Esophagus squamous epithelium (tissue), 5 donors: ENCODE data around the gene PCDH9. TPM values are rescaled to one million over a fixed set of nuclear protein-coding genes. Genes with fewer than 3 reads are reported as not detected.

Experiments
- DNase-seq: peaks from one replicate; lab custom pipeline; 2025; lab: John Stamatoyannopoulos, UW
- H3K27ac ChIP-seq, 4 donors: fragments of 200-600 bp; sonication (generic); one replicate each; pipeline ENCODE4 v1.5.1; 2016 to 2019; ENCODE audit warnings: mild to moderate bottlenecking in 1 of 4
- H3K27me3 ChIP-seq, 4 donors: fragments of 200-600 bp; sonication (generic); 1 replicate in 3 of 4; 2 replicates in 1 of 4; pipeline versions ENCODE4 v1.5.1 to v1.6.0; 2017 to 2021; ENCODE audit warnings: antibody characterized with exemption in 1 of 4
- H3K36me3 ChIP-seq, 3 donors: fragments of 200-600 bp; sonication (generic); one replicate each; pipeline ENCODE4 v1.5.1; 2016 to 2019
- H3K4me1 ChIP-seq, 3 donors: fragments of 200-600 bp; sonication (generic); one replicate each; pipeline ENCODE4 v1.5.1; 2017 to 2019
- H3K4me3 ChIP-seq, 4 donors: fragments of 200-600 bp; sonication (generic); 1 replicate in 3 of 4; 2 replicates in 1 of 4; pipeline ENCODE4 v1.5.1; 2016 to 2019; ENCODE audit warnings: mild to moderate bottlenecking in 2 of 4, moderate library complexity in 1 of 4
- H3K9me3 ChIP-seq, 3 donors: fragments of 200-600 bp; sonication (generic); one replicate each; pipeline ENCODE4 v1.5.1; 2016 to 2019
- POLR2A ChIP-seq, 4 donors: fragments of 450-650 bp; IDR thresholded peaks; one replicate each; pipeline ENCODE4 v1.6.1; 2017; ENCODE audit warnings: antibody characterized with exemption in 4 of 4, mild to moderate bottlenecking in 4 of 4, moderate library complexity in 3 of 4
- WGBS, 2 donors: methylation state at CpG; one replicate each; pipeline ENCODE4 v1.1.5; 2018; 5-methylcytosine and 5-hydroxymethylcytosine counted together
- intact Hi-C: fragments of 100-400 bp; cut with DNase I; formaldehyde crosslinking; loops from one replicate; pipeline ENCODE4 v1.15.0; 2022
- total RNA-seq, 4 donors: library from RNA; depleted of rRNA; stranded (reverse); fragments of >200 nt; gene quantifications; one replicate each; pipeline ENCODE4 v1.1.0, GENCODE V29; 2016
- TF ChIP-seq, protein P1 (sequence below), 6 experiments: fragments of 450-650 bp in 4 of 6; fragments of 200-600 bp in 2 of 6; sonication (generic) in 2 of 6; IDR thresholded peaks; one replicate each; pipeline ENCODE4 v1.5.1; 2016 to 2019; ENCODE audit warnings: antibody characterized with exemption in 6 of 6, mild to moderate bottlenecking in 4 of 6, moderate library complexity in 4 of 6
- donor health status: DM: yes; HTN: yes; CAD: no.

Gene PCDH9
- total RNA-seq, 4 donors from 2014 or later, result 0.04 to 1.9 (median 0.45) TPM

- Histone ChIP-seq H3K27ac (no peak overlapping the region), H3K4me1 (no peaks in the 10 kb centered on the region), H3K36me3 (no peaks in the 10 kb centered on the region), H3K4me3 (no peak overlapping the region), H3K9me3 (peaks cover 0 to 4% (median 0%) of the 10 kb centered on the region in 3 donors), H3K27me3 (no peaks in the 10 kb centered on the region)
- TF ChIP-seq, protein P1, sequence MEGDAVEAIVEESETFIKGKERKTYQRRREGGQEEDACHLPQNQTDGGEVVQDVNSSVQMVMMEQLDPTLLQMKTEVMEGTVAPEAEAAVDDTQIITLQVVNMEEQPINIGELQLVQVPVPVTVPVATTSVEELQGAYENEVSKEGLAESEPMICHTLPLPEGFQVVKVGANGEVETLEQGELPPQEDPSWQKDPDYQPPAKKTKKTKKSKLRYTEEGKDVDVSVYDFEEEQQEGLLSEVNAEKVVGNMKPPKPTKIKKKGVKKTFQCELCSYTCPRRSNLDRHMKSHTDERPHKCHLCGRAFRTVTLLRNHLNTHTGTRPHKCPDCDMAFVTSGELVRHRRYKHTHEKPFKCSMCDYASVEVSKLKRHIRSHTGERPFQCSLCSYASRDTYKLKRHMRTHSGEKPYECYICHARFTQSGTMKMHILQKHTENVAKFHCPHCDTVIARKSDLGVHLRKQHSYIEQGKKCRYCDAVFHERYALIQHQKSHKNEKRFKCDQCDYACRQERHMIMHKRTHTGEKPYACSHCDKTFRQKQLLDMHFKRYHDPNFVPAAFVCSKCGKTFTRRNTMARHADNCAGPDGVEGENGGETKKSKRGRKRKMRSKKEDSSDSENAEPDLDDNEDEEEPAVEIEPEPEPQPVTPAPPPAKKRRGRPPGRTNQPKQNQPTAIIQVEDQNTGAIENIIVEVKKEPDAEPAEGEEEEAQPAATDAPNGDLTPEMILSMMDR (IDR thresholded peaks at IDR 0.05), result no peak
- TF ChIP-seq POLR2A (IDR thresholded peaks at IDR 0.05), result no peak
- intact Hi-C loops, result no loop called here
- no peak for DNase-seq
- WGBS, 2 donors, result 23 to 31% methylated on average over 2 of the region's 2 CpGs
Measured at GRCh38 chr13:66353664-66354063, 876.5 kb downstream of the PCDH9 start.

DNA sequence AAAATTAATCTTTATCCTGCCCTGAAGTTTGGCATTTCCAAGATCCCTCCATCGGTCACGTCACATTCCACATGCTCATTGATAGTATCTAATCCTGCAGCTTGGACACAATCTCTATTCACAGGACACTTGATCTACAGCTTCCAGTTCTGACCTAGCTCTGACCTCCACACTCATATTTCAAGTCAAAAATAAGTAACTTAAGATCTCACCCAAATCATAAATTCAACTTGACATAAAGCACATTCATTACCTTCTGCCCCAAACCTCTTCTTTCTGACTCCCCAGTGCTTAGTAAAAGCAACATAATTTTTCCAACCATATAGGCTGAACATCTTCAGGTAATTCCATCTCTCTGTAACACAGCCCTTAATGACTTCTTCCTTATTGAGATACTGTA, 880.2 kb downstream of the PCDH9 start:
- no peaks in the 10 kb centered on the region for H3K4me1 ChIP-seq
- no peak overlapping the region for H3K4me3 ChIP-seq
- intact Hi-C loops, result no loop called here
- H3K27me3 ChIP-seq, result no peaks in the 10 kb centered on the region
- no peaks in the 10 kb centered on the region for H3K36me3 ChIP-seq
- TF ChIP-seq POLR2A (IDR thresholded peaks at IDR 0.05), result no peak
- TF ChIP-seq, protein P1 (IDR thresholded peaks at IDR 0.05), result no peak
- no peak for DNase-seq
- peaks cover 0 to 4% (median 0%) of the 10 kb centered on the region in 3 donors for H3K9me3 ChIP-seq
- WGBS, 2 donors, result 84 to 93% methylated on average over 2 of the region's 2 CpGs
- no peak overlapping the region for H3K27ac ChIP-seq

DNA sequence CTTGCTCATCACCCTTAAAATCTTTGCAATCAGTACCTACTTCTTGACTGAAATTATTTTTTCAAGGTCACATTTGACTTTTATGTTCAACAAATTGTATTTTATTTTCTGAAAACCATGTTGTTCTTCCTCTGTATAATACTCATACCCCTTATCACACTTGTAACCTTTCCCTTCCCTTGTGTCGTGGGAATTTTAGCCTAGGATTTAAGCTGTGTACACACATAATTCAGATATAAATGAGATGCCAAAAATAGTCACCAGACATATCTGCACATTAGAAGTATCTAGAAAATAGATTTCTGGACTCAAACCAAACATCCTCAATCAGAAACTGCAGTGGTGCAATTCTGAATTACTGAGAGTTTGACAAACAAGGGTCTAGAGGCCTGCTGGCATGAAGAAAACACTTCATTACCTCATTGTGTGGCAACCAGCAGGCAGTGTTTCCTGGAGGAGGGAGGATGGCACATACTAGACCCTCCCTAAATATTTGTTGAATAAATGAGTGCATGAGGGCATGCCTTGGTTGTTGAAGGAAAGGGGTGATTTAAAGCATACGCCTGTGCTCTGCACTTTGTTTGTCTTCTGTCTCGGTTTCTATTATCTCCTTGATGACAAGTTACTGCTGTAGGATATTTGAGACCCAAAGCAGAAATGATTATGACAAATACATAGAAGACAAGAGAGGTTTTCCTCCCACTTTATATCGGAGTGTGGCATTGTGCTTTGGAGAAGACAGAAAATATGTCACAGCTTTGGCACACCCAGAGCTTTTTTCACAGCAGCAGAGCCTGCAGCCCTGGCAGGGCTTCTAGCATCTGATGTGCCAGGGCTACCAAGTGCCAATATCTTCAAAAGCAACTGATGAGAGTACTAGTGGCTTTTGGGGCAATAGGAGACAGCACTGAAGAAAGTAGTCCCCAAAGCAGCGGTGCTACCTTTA, 881.1 kb downstream of the PCDH9 start:
- no peaks in the 10 kb centered on the region for H3K36me3 ChIP-seq
- peaks cover 0 to 4% (median 0%) of the 10 kb centered on the region in 3 donors for H3K9me3 ChIP-seq
- no peak overlapping the region for H3K27ac ChIP-seq
- 43 to 48% methylated on average over 5 of the region's 5 CpGs for WGBS, 2 donors
- no peaks in the 10 kb centered on the region for H3K27me3 ChIP-seq
- TF ChIP-seq POLR2A (IDR thresholded peaks at IDR 0.05), result no peak
- TF ChIP-seq, protein P1 (IDR thresholded peaks at IDR 0.05), result no peak
- no peaks in the 10 kb centered on the region for H3K4me1 ChIP-seq
- intact Hi-C loops, result no loop called here
- no peak for DNase-seq
- H3K4me3 ChIP-seq, result no peak overlapping the region

DNA sequence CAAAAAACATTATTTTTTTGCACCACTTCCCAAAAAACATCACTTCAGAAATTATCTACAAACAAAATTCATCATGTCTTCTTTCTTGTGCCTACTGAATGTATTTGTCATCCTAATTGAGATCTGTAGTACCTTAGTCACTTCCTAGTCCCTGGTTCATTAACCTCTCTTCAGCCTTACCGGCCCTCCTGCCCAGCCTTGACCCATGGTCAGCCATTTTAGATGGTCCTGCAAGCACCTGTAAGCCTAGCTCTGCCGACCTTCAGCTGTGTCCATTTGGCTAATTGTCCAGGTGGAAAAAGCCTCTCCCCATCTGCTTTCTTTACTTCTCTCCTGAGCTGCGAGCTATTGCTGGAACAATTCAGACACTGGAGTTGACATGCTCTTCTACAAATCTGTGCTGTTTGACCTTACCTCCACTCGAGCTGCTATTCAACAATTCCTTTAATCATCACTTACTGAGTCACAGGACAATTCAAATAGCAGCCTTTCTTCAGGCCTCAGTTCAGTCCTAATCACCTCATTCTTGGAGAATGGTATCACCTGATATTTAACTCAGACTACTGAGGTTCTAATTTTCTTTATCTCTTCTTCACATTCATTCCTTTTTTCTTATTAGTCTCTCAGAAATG, 882.5 kb downstream of the PCDH9 start:
- no peak overlapping the region for H3K4me3 ChIP-seq
- H3K27ac ChIP-seq, result no peak overlapping the region
- H3K36me3 ChIP-seq, result no peaks in the 10 kb centered on the region
- H3K9me3 ChIP-seq, result peaks cover 0 to 4% (median 0%) of the 10 kb centered on the region in 3 donors
- H3K4me1 ChIP-seq, result no peaks in the 10 kb centered on the region
- TF ChIP-seq POLR2A (IDR thresholded peaks at IDR 0.05), result no peak
- TF ChIP-seq, protein P1 (IDR thresholded peaks at IDR 0.05), result no peak
- WGBS, 2 donors, result 71 to 77% methylated on average over 4 of the region's 4 CpGs
- intact Hi-C loops, result no loop called here
- H3K27me3 ChIP-seq, result no peaks in the 10 kb centered on the region
- no peak for DNase-seq

DNA sequence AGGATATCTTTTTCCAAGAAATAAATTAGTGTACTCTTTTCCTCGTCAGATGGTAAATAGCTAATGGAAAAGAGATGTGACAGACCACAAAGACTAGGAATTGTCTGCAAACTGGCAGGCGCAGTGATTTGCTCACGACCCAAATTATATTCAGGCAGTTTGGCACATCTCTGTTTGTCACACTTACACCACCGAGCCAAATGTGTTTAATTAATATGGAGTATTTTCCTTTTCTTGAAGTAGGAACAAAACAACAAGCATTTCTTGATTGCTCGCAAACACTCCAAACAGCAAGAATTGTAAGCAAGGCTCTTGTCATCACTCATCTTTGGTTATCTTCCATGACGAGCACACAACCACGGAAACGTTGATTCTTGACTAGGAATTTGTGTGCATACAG, 884.2 kb downstream of the PCDH9 start:
- H3K4me3 ChIP-seq, result no peak overlapping the region

More for the DNA sequence above, 884.2 kb downstream of the PCDH9 start:
- intact Hi-C loops, result no loop called here
- no peak for TF ChIP-seq POLR2A (IDR thresholded peaks at IDR 0.05)
- TF ChIP-seq, protein P1 (IDR thresholded peaks at IDR 0.05), result no peak
- Histone ChIP-seq H3K36me3 (no peaks in the 10 kb centered on the region), H3K4me1 (no peaks in the 10 kb centered on the region), H3K27ac (no peak overlapping the region), H3K9me3 (no peaks in the 10 kb centered on the region), H3K27me3 (no peaks in the 10 kb centered on the region)
- WGBS, 2 donors, result 71 to 75% methylated on average over 8 of the region's 8 CpGs
- no peak for DNase-seq
